Thoracic aorta (tissue), 2 donors: ENCODE measurements around the gene ARG1. TPM values are rescaled to one million over a fixed set of nuclear protein-coding genes. Genes with fewer than 3 reads are reported as not detected.

Experiments used
- ATAC-seq: fragments of 150-250 bp; one replicate; pipeline ENCODE4 v1.8.0; 2017; ENCODE audit warnings: low read depth; ENCODE audit not compliant: insufficient number of reproducible peaks, low FRiP score
- DNase-seq: peaks from one replicate; pipeline ENCODE4 v3.0.0-alpha.2; 2020; ENCODE audit warnings: low spot score
- H3K27ac ChIP-seq, 2 donors: fragments of 200-600 bp; sonication (generic); 1 replicate in 1 of 2; 2 replicates in 1 of 2; pipeline ENCODE4 v1.5.1; 2016; ENCODE audit warnings: mild to moderate bottlenecking in 2 of 2, moderate library complexity in 2 of 2
- H3K27me3 ChIP-seq: fragments of 200-600 bp; sonication (generic); replicated peaks from 2 replicates; pipeline ENCODE4 v1.6.0; 2016; ENCODE audit warnings: mild to moderate bottlenecking; ENCODE audit not compliant: insufficient read depth
- H3K36me3 ChIP-seq: fragments of 200-600 bp; sonication (generic); one replicate; pipeline ENCODE4 v1.5.1; 2016
- H3K4me1 ChIP-seq, 2 donors: fragments of 200-600 bp; sonication (generic); 1 replicate in 1 of 2; 2 replicates in 1 of 2; pipeline versions ENCODE4 v1.5.1 to v1.6.0; 2016; ENCODE audit warnings: low read depth in 2 of 2, mild to moderate bottlenecking in 1 of 2; ENCODE audit not compliant: control insufficient read depth in 1 of 2
- H3K4me3 ChIP-seq: fragments of 200-600 bp; sonication (generic); 2 replicates; pipeline ENCODE4 v1.5.1; 2016; ENCODE audit warnings: mild to moderate bottlenecking
- H3K9me3 ChIP-seq: fragments of 200-600 bp; sonication (generic); 2 replicates; pipeline ENCODE4 v1.5.1; 2016
- total RNA-seq, 2 donors: library from RNA; depleted of rRNA; stranded (reverse); fragments of >200 nt; gene quantifications; one replicate each; pipeline versions ENCODE4 v1.1.0 to v1.2.3, GENCODE V29; 2016
- TF ChIP-seq, protein P1 (sequence below): fragments of 200-600 bp; sonication (generic); IDR thresholded peaks from one replicate; pipeline ENCODE4 v1.5.1; 2019; ENCODE audit warnings: antibody characterized with exemption

The ARG1 gene
- total RNA-seq, 2 donors from 2014 or later, result 1.1 TPM; not detected in 1

DNA sequence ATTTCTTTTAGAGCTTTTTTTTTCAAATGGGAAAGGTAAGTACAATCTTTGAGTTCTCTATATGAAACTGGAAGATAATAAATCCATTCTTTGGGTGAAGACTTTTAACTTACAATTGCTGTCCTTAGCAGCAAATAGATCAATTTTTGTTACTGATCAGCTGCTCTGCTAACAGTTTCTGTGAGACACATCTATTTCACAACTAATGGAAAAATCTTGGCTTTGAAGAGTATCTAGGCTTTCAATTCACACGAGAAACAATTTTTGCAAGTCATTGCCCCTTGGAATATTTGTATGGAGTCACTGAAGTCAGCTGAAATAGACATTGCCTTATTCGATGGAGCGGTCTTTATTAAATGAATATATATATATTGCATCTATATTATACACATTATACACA, 20.5 kb upstream of the ARG1 start:
- Histone ChIP-seq H3K27ac (no peak overlapping the region), H3K4me1 (no peaks in the 10 kb centered on the region), H3K27me3 (no peaks in the 10 kb centered on the region), H3K4me3 (no peak overlapping the region), H3K36me3 (no peaks in the 10 kb centered on the region), H3K9me3 (no peaks in the 10 kb centered on the region)
- ATAC-seq, result no peak
- DNase-seq, result no peak
- TF ChIP-seq, protein P1, sequence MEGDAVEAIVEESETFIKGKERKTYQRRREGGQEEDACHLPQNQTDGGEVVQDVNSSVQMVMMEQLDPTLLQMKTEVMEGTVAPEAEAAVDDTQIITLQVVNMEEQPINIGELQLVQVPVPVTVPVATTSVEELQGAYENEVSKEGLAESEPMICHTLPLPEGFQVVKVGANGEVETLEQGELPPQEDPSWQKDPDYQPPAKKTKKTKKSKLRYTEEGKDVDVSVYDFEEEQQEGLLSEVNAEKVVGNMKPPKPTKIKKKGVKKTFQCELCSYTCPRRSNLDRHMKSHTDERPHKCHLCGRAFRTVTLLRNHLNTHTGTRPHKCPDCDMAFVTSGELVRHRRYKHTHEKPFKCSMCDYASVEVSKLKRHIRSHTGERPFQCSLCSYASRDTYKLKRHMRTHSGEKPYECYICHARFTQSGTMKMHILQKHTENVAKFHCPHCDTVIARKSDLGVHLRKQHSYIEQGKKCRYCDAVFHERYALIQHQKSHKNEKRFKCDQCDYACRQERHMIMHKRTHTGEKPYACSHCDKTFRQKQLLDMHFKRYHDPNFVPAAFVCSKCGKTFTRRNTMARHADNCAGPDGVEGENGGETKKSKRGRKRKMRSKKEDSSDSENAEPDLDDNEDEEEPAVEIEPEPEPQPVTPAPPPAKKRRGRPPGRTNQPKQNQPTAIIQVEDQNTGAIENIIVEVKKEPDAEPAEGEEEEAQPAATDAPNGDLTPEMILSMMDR, result no peak

DNA sequence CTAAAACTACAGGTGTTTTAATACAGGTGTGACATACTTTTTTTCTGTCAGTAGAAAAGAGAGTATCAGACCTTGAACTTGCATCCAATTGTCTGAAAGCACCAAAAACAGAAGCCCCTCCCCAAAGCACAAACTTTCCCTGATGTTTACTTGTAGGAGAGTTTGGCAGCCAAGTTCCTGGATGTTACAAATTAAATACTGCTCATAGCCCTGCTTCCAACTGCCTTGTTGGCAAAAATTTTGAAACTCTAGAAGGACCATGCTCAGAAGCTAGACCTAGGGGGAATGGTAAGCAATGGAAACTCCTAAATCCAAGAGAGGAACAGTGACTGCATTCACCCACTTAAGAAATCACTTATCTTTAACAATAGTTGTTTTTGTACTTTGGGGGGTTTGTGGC, 17.0 kb upstream of the ARG1 start:
- Histone ChIP-seq H3K27me3 (no peaks in the 10 kb centered on the region), H3K9me3 (no peaks in the 10 kb centered on the region), H3K4me3 (no peak overlapping the region), H3K27ac (no peak overlapping the region), H3K4me1 (no peaks in the 10 kb centered on the region), H3K36me3 (no peaks in the 10 kb centered on the region)
- ATAC-seq (no peak), DNase-seq (no peak)
- TF ChIP-seq, protein P1, result no peak

DNA sequence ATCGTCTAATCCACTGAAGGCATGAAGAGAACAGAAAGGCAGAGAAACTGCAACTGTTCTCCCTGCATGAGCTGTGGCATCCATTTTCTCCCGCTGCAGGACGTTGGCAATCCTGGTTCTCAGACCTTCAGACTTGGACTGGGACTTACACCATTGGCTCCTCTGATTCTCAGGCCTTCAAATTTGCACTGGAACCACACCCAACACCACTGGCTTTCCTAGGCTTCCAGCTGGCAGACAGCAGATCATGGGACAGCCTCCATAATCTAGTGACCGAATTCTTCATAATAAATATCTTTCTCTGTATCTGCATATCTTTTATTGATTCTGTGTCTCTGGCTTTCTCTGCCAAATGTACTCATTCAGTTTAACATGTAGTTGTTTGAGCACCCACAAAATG, 14.1 kb upstream of the ARG1 start:
- Histone ChIP-seq H3K9me3 (no peaks in the 10 kb centered on the region), H3K4me3 (no peak overlapping the region), H3K27me3 (no peaks in the 10 kb centered on the region), H3K27ac (no peak overlapping the region), H3K36me3 (no peaks in the 10 kb centered on the region), H3K4me1 (no peaks in the 10 kb centered on the region)
- TF ChIP-seq, protein P1, result no peak
- ATAC-seq, result no peak
- DNase-seq, result no peak

DNA sequence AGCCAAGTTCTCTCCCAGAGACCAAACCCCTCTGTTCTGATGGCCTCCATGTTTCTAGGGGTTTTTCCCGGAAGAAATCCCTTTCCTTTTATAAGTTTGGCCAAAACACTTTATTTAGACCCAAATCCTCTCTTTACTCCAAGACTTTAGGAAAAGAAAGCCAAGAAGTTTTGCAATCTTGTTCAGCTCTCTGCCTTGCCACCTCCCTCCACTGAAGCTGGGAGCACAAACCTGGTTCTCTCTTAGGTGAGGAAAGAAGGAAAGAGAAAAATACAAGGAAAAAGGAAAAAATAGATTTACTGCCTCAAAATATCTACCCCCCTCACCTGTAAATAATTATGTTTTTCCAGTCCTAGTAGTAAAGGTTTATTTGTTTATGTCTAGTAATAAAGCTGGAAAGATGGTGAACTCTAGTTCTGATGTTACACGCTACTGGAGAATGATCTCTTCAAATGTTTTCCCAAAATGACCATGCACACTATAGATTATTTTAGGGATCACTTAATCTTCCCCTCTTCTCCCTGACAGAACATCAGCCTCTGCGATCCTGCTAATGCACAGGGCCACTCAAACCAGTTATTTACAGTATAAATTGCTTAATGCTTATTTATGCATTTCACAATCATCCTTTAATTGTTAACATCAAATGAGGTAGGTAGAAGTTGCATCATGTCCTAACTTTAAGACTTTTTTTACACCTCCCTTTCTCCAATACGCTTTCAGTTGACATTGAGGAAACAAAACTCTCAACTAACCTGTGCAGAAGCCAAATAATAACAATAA, 10.9 kb upstream of the ARG1 start:
- DNase-seq, result no peak
- Histone ChIP-seq H3K27ac (no peak overlapping the region), H3K9me3 (no peaks in the 10 kb centered on the region), H3K36me3 (no peaks in the 10 kb centered on the region), H3K4me3 (no peak overlapping the region), H3K27me3 (no peaks in the 10 kb centered on the region), H3K4me1 (no peaks in the 10 kb centered on the region)
- ATAC-seq, result no peak
- TF ChIP-seq, protein P1, result no peak

DNA sequence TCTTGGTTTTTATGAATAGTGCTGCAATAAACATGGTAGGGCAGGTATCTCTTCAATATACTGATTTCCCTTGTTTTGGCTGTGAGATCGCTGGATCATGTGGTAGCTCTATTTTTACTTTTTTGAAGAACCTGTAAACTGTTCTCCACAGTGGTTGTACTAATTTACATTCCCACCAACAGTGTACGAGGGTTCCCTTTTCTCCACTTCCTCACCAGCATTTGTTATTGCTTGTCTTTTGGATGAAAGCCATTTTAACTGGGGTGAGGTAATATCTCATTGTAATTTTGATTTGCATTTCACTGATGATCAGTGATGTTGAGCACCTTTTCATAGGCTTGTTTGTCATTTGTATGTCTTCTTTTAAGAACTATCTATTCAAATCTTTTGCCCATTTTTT, 8.0 kb upstream of the ARG1 start:
- H3K27me3 ChIP-seq, result no peaks in the 10 kb centered on the region
- H3K4me1 ChIP-seq, result no peaks in the 10 kb centered on the region
- H3K36me3 ChIP-seq, result no peaks in the 10 kb centered on the region
- ATAC-seq (no peak), DNase-seq (no peak)
- no peak overlapping the region for H3K27ac ChIP-seq
- TF ChIP-seq, protein P1, result no peak
- no peaks in the 10 kb centered on the region for H3K9me3 ChIP-seq
- H3K4me3 ChIP-seq, result no peak overlapping the region
